Thymus (tissue), 11 donors: Measurements from ENCODE around the gene IFITM10. TPM values are rescaled to one million over a fixed set of nuclear protein-coding genes. Genes with fewer than 3 reads are reported as not detected.

Experiments used
- DNase-seq, 9 donors: peaks; one replicate each; pipeline ENCODE4 v3.0.0-alpha.2; 2013; ENCODE audit warnings: low spot score in 9 of 9, low read depth in 6 of 9, missing footprints in 1 of 9
- H3K27ac ChIP-seq, 2 donors: one replicate each; pipeline ENCODE4 v1.5.1; 2013; ENCODE audit warnings: control low read depth in 1 of 2, low read depth in 1 of 2, low read length in 1 of 2, mild to moderate bottlenecking in 1 of 2, moderate library complexity in 1 of 2
- H3K27me3 ChIP-seq, 2 donors: one replicate each; pipeline ENCODE4 v1.5.1; 2013; ENCODE audit warnings: low read length in 1 of 2; ENCODE audit not compliant: control insufficient read depth in 2 of 2, insufficient read depth in 1 of 2
- H3K36me3 ChIP-seq, 2 donors: one replicate each; pipeline ENCODE4 v1.5.1; 2013; ENCODE audit warnings: low read length in 1 of 2, mild to moderate bottlenecking in 1 of 2, moderate library complexity in 1 of 2; ENCODE audit not compliant: control insufficient read depth in 2 of 2, insufficient read depth in 2 of 2
- H3K4me1 ChIP-seq, 2 donors: one replicate each; pipeline ENCODE4 v1.5.1; 2013; ENCODE audit warnings: low read length in 2 of 2; ENCODE audit not compliant: control insufficient read depth in 2 of 2, insufficient read depth in 2 of 2
- H3K4me3 ChIP-seq, 2 donors: one replicate each; pipeline ENCODE4 v1.5.1; 2013; ENCODE audit warnings: low read length in 2 of 2, control low read depth in 1 of 2, mild to moderate bottlenecking in 1 of 2
- H3K9me3 ChIP-seq, 2 donors: one replicate each; pipeline ENCODE4 v1.5.1; 2013; ENCODE audit warnings: low read length in 1 of 2, mild to moderate bottlenecking in 1 of 2; ENCODE audit not compliant: control insufficient read depth in 2 of 2, insufficient read depth in 1 of 2
- WGBS: extraction: QIAGEN DNeasy Blood & Tissue Kit; methylation state at CpG from one replicate; pipeline ENCODE4 v1.1.7; 2013; 5-methylcytosine and 5-hydroxymethylcytosine counted together
- polyA plus RNA-seq: library from polyadenylated mRNA; stranded (reverse); fragments of 200-250 nt; gene quantifications from one replicate; pipeline ENCODE4 v1.2.3, GENCODE V29; 2013
- total RNA-seq: library from RNA; stranded (reverse); fragments of 120-200 nt; gene quantifications from one replicate; pipeline ENCODE4 v1.2.4, GENCODE V29; 2013
- donor health status: healthy.

The IFITM10 gene
- total and polyA plus RNA-seq, 2 donors, result 0.14 to 0.80 TPM

DNA sequence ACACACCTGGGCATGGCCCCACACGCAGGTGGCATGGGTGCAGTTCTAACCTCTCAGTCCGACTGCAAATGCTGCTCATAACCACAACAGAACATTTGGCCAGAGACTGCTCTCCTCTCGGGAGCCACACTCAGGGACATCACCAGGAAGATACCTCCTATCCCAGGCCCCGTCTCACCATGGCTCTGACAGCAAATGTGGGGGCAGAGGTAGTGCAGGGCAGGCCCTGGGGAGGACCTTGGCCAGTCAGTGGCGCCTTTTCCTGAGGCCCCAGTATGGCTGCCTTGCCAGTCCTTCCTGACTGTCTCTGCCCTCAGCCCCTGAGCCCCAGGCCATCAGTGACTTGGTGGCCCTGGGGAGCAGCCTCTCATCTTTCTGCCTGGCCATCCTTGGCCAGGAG, 50.6 kb downstream of the IFITM10 start:
- peaks cover 0 to 10% of the 10 kb centered on the region in 2 donors for H3K4me1 ChIP-seq
- WGBS, result 93% methylated on average over 5 of the region's 5 CpGs
- H3K4me3 ChIP-seq, result no peak overlapping the region
- no peak for DNase-seq
- peaks cover 0 to 4% of the 10 kb centered on the region in 2 donors for H3K27me3 ChIP-seq
- H3K9me3 ChIP-seq, result peaks cover 0 to 12% of the 10 kb centered on the region in 2 donors
- no peaks in the 10 kb centered on the region for H3K36me3 ChIP-seq
- no peak overlapping the region for H3K27ac ChIP-seq

DNA sequence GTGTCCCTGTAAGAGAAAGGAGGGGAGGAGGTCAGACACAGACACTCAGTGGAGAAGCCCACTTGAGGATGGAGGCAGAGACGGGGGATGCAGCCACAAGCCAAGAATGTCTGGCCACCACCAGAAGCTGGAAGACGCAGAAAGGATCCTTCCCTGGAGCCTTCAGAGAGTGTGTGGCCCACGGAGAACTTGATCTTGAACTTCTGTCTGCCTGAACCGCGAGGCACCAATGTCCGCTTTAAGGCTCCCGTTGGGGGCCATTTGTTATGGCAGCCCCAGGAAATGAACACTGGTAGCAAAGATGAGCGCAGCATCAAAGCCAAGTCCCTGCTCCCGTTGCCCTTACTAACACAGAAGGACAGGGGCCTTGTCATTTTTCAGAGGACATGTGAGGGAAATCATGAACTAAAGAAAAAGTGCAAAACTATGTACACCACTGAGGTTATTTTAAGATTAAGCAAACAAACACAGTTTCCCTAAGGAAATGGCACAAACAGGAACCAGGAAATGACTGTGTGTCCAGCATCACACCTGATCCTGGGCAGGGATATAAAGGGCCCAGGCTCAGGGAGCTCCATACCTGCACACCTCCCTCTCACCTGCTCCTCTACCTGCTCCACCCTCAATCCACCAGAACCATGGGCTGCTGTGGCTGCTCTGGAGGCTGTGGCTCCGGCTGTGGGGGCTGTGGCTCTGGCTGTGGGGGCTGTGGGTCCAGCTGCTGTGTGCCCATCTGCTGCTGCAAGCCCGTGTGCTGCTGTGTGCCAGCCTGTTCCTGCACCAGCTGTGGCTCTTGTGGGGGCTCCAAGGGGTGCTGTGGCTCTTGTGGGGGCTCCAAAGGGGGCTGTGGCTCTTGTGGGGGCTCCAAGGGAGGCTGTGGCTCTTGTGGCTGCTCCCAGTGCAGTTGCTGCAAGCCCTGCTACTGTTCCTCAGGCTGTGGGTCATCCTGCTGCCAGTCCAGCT, 53.5 kb downstream of the IFITM10 start, which contains the start of gene KRTAP5-6:
TSS of gene KRTAP5-6 (plus strand) at position 588 of the 963 bp plus-strand sequence. CDS start at position 639, 51 bp downstream.
- Histone ChIP-seq H3K4me3 (no peak within 1 kb of the TSS), H3K36me3 (no peaks in the 10 kb centered on the region)
- no peak for DNase-seq

DNA sequence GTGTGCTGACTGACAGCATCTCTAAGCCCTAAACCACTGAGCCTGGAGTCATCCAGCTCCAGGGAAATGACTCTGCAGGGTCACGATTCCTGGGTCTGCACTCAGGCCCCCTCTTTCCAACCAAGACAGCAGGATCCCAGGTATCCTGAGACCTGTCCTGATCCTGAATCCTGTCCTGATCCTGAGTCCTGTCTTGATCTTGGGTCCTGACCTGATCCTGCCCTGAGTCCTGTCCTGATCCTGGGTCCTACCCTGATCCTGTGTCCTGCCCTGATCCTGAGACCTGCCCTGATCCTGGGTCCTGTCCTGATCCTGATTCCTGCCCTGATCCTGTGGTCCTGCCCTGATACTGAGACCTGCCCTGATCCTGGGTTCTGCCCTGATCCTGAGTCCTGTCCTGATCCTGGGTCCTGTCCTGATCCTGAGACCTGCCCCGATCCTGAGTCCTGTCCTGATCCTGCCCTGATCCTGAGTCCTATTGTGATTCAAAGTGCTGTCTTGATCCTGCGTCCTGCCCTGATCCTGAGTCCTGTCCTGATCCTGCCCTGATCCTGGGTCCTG, 54.8 kb downstream of the IFITM10 start:
- Histone ChIP-seq H3K27me3 (peaks cover 5 to 23% of the 10 kb centered on the region in 2 donors), H3K27ac (no peak overlapping the region), H3K9me3 (peaks cover 0 to 3% of the 10 kb centered on the region in 2 donors), H3K4me1 (peaks cover 0 to 14% of the 10 kb centered on the region in 2 donors), H3K4me3 (no peak overlapping the region), H3K36me3 (no peaks in the 10 kb centered on the region)
- DNase-seq, result no peak
- over 99% methylated on average over 3 of the region's 3 CpGs for WGBS

More for the DNA sequence above, 53.5 kb downstream of the IFITM10 start, which contains the start of gene KRTAP5-6:
- H3K4me1 ChIP-seq, result peaks cover 0 to 23% of the 10 kb centered on the region in 2 donors
- H3K9me3 ChIP-seq, result peaks cover 0 to 12% of the 10 kb centered on the region in 2 donors
- WGBS, result 81% methylated on average over 11 of the region's 11 CpGs
- H3K27ac ChIP-seq, result no peak within 1 kb of the TSS
- peaks cover 5 to 18% of the 10 kb centered on the region in 2 donors for H3K27me3 ChIP-seq

DNA sequence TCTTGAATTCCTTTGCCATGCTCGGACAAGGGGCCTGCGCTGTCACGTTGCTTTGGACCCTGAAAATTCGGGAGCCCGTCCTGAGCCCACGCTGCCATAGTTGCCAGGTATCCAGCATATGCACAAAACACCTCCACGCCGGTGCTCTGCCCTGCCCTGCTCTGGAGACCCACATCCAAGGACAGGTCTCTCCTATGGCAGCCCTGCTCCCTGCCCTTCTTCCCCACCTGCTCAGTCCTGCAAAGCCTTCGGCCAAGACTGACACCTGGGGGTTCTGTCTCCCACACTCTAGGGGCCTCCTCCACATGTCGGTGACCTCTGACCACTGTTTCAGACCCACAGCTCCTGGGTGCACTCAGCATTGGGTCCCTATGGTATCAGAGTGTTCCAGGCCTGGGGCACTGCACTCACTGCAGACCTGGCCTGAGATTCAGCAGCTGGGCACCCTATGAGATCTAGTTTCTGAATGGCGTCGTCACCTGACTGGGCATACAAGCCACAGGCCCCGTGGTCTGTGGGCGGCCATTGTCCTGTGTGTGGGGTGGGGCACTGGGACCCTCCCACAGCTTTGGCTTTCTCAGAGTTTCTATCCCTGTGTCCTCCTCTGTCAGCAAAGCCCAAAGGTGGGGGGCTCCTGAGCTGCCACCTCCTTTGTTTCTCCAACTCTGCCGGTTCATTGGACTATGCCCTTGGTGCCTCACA, 55.4 kb downstream of the IFITM10 start:
- Histone ChIP-seq H3K27ac (no peak overlapping the region), H3K36me3 (no peaks in the 10 kb centered on the region), H3K4me1 (peaks cover 0 to 13% of the 10 kb centered on the region in 2 donors), H3K27me3 (peaks cover 5 to 27% of the 10 kb centered on the region in 2 donors), H3K9me3 (peaks cover 0 to 3% of the 10 kb centered on the region in 2 donors), H3K4me3 (no peak overlapping the region)
- WGBS, result 98% methylated on average over 15 of the region's 15 CpGs
- DNase-seq, result no peak

DNA sequence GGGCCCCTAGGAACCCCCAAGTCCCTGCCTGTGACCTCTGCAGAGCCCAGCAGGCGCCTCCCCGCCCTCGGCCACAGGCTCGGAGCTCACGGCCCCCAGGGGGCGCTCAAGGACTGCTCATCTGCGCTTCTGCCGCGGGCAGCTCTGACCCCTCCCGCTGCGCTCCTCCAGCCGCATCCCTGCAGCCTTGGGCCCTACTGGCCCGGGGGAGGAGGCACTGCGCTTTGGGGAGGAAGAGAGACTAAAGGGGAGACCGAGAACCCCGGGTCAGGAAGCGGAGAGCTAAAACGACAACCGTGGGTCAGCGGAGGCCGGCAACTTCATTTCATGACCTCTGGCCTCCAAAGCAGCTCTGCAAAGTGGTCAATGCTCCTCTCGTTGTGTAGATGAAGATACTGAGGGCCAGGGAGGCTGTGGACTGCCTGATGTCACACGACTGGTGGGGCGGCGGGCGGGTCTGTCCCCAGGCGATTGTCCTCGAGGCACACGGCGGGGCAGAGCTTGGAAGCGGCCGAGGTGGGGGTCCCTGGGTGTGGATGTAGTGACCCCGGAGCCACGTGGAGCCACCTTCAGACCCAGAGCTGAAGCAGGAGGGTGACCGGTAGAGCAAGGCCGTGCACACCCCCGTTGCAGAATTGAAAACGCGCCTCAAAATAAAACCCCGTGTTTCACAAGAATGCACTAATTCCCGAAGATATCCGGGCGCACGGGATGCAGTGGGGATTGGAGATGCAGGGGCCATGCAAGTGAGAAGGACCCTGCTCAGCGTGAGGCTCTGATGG, 56.1 kb downstream of the IFITM10 start:
- Histone ChIP-seq H3K36me3 (no peaks in the 10 kb centered on the region), H3K4me1 (peaks cover 0 to 13% of the 10 kb centered on the region in 2 donors), H3K4me3 (no peak overlapping the region), H3K9me3 (peaks cover 0 to 3% of the 10 kb centered on the region in 2 donors), H3K27ac (no peak overlapping the region), H3K27me3 (peaks cover 5 to 29% of the 10 kb centered on the region in 2 donors)
- 55% methylated on average over 45 of the region's 45 CpGs for WGBS
- peak; percentile 42 to 82 (median 62) for DNase-seq

DNA sequence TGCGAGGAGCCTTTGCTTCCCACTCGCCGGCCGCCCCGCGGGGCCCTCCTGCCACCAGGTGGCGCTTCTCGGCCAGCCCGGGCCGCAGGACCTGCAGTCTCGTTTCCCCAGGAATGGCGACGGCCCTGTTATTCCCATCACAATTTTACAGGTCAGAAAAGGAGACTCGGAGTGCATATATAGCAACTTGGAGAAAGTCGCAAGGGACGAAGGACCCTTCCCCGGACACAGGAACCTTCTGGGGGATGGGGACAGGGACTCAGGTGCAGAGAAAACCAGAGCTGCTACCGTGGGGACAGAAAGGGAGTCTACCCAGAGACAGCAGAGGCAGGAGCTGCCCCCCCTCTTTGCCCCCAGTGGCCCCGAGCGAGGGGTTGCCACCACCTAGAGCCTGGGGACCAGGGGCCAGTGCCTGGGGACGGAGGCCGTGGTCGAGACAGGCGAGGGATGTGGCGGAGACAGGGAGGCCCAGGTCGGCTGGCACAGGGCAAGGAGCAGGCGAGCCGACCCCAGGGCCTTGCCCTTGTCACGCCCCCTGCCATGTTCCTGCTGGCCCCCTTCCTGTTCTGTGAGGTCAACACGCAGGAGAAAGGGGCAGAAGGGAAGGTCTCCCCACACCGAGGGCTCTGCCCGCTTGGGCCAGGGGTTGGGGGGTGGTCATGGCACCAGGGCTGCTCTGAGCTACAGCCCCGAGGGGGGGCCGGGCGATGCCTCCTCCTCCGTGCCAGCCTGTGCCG, 56.9 kb downstream of the IFITM10 start:
- Histone ChIP-seq H3K36me3 (no peaks in the 10 kb centered on the region), H3K4me1 (peaks cover 0 to 13% of the 10 kb centered on the region in 2 donors), H3K27me3 (peaks cover 5 to 29% of the 10 kb centered on the region in 2 donors), H3K9me3 (peaks cover 0 to 3% of the 10 kb centered on the region in 2 donors), H3K27ac (no peak overlapping the region), H3K4me3 (peak overlapping the region; percentile 16 to 23)
- 19% methylated on average over 37 of the region's 37 CpGs for WGBS
- DNase-seq, result peak in 8 of 9 donors; percentile 16 to 75 (median 63)

DNA sequence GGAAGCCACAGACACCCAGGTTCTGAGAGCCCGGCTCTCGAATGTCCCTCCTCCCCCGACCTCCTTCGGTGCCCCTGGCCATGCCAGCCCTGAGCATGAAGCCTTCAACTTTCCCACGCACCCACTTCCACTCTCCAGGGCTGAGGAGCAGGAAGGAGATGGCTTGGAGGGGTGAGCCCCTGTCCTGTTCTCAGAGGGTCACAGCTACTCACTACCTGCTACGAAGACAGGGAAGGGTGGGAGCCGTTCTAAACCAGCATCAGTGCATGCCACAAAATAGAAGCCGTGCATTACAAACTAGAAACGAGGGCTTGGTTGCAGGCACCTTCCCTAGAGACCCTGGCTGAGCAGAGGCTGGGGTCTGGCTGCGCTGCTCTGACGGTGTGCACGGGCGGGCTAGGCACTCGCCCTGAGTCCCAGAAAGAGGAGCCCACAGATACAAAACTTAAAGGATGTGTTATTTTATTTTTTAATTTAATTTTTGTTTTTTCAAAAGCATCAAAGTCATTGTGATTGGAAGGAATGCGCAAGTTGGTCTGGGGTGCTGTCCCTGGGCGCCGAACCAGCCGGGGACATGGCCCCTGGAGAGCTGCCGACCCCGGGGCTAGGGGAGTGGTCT, 57.6 kb downstream of the IFITM10 start:
- DNase-seq, result no peak
- peaks cover 0 to 13% of the 10 kb centered on the region in 2 donors for H3K4me1 ChIP-seq
- WGBS, result 64% methylated on average over 20 of the region's 20 CpGs
- peaks cover 0 to 3% of the 10 kb centered on the region in 2 donors for H3K9me3 ChIP-seq
- H3K36me3 ChIP-seq, result no peaks in the 10 kb centered on the region
- H3K27me3 ChIP-seq, result peaks cover 5 to 29% of the 10 kb centered on the region in 2 donors
- H3K27ac ChIP-seq, result no peak overlapping the region
- H3K4me3 ChIP-seq, result no peak overlapping the region
